Measurements from ENCODE around the gene RIMS4.
A peak's percentile ranks its signal among the peaks of the same experiment; 100 is the strongest.

Gene RIMS4

GRCh38 chr20:44728801-44729443, 81.4 kb downstream of the RIMS4 start:
- Histone ChIP-seq H3K27ac (no peak overlapping the region), H3K4me1 (peaks cover 0 to 6% (median 2%) of the 10 kb centered on the region in 10 experiments; a peak in 15 of 20 replicates), H3K36me3 (no peaks in the 10 kb centered on the region), H3K27me3 (no peaks in the 10 kb centered on the region), H3K4me2 (peak overlapping the region in 1 of 11 experiments; percentile 48; a peak in 1 of 22 replicates), H3K9me3 (replicated peaks in 1 of 11) (no peaks in the 10 kb centered on the region), H4K20me1 (no peaks in the 10 kb centered on the region; a peak in 1 of 22 replicates), H3K4me3 (no peak overlapping the region), H3K9ac (no peak overlapping the region)
- no peak for TF ChIP-seq Cebpa-rat (IDR thresholded peaks at IDR 0.05)

GRCh38 chr20:44727651-44728050, 82.7 kb downstream of the RIMS4 start:
- Histone ChIP-seq H3K36me3 (no peaks in the 10 kb centered on the region), H3K9ac (no peak overlapping the region), H3K27me3 (no peaks in the 10 kb centered on the region), H3K9me3 (replicated peaks in 1 of 11) (no peaks in the 10 kb centered on the region), H3K27ac (no peak overlapping the region), H3K4me3 (no peak overlapping the region), H3K4me2 (no peak overlapping the region), H4K20me1 (no peaks in the 10 kb centered on the region; a peak in 1 of 22 replicates), H3K4me1 (peaks cover 0 to 17% (median 13%) of the 10 kb centered on the region in 10 experiments; a peak in 17 of 20 replicates)
- no peak for TF ChIP-seq Cebpa-rat (IDR thresholded peaks at IDR 0.05)

- peaks cover 0 to 20% (median 13%) of the 10 kb centered on the region in 10 experiments; a peak in 17 of 20 replicates for H3K4me1 ChIP-seq
- no peaks in the 10 kb centered on the region for H3K27me3 ChIP-seq
- no peak overlapping the region for H3K9ac ChIP-seq
Observed at GRCh38 chr20:44727039-44727438, 83.3 kb downstream of the RIMS4 start.

GRCh38 chr20:44725837-44726236, 84.5 kb downstream of the RIMS4 start:
- Histone ChIP-seq H3K36me3 (no peaks in the 10 kb centered on the region), H3K9ac (no peak overlapping the region), H3K4me1 (peaks cover 0 to 24% (median 15%) of the 10 kb centered on the region in 10 experiments; a peak in 17 of 20 replicates), H3K4me3 (no peak overlapping the region), H4K20me1 (no peaks in the 10 kb centered on the region; a peak in 1 of 22 replicates), H3K4me2 (no peak overlapping the region), H3K27me3 (no peaks in the 10 kb centered on the region), H3K9me3 (replicated peaks in 1 of 11) (no peaks in the 10 kb centered on the region), H3K27ac (no peak overlapping the region)
- no peak for TF ChIP-seq Cebpa-rat (IDR thresholded peaks at IDR 0.05)

More at GRCh38 chr20:44727039-44727438, 83.3 kb downstream of the RIMS4 start:
- H3K27ac ChIP-seq, result no peak overlapping the region
- TF ChIP-seq Cebpa-rat (IDR thresholded peaks at IDR 0.05), result no peak
- no peaks in the 10 kb centered on the region for H3K9me3 ChIP-seq (replicated peaks in 1 of 11)
- H4K20me1 ChIP-seq, result no peaks in the 10 kb centered on the region; a peak in 1 of 22 replicates
- H3K36me3 ChIP-seq, result no peaks in the 10 kb centered on the region
- no peak overlapping the region for H3K4me3 ChIP-seq
- no peak overlapping the region for H3K4me2 ChIP-seq

- Histone ChIP-seq H3K9ac (no peak overlapping the region), H3K4me1 (peaks cover 0 to 34% (median 21%) of the 10 kb centered on the region in 10 experiments; a peak in 17 of 20 replicates), H4K20me1 (no peaks in the 10 kb centered on the region; a peak in 1 of 22 replicates), H3K27ac (no peak overlapping the region), H3K27me3 (no peaks in the 10 kb centered on the region), H3K9me3 (replicated peaks in 1 of 11) (no peaks in the 10 kb centered on the region), H3K4me3 (no peak overlapping the region), H3K4me2 (no peak overlapping the region), H3K36me3 (no peaks in the 10 kb centered on the region)
- no peak for TF ChIP-seq Cebpa-rat (IDR thresholded peaks at IDR 0.05)
Observed at GRCh38 chr20:44724423-44725091, 85.8 kb downstream of the RIMS4 start.

GRCh38 chr20:44723798-44724362, 86.5 kb downstream of the RIMS4 start:
- H3K4me1 ChIP-seq, result peaks cover 0 to 34% (median 21%) of the 10 kb centered on the region in 10 experiments; a peak in 17 of 20 replicates
- peak overlapping the region in 10 of 11 experiments; percentile 1 to 59 (median 55); a peak in 19 of 22 replicates for H3K4me2 ChIP-seq
- no peaks in the 10 kb centered on the region; a peak in 1 of 22 replicates for H4K20me1 ChIP-seq
- TF ChIP-seq Cebpa-rat (IDR thresholded peaks at IDR 0.05), result 0 out of 22 replicates have a peak, but pooled peaks of 1 of the 11 experiments have one; percentile 2
- H3K27ac ChIP-seq, result peak overlapping the region in 3 of 11 experiments; percentile 15 to 50 (median 49); a peak in 5 of 22 replicates
- H3K36me3 ChIP-seq, result no peaks in the 10 kb centered on the region
- peak overlapping the region in 3 of 11 experiments; percentile 3 to 31 (median 4); a peak in 1 of 22 replicates for H3K9ac ChIP-seq
- no peaks in the 10 kb centered on the region for H3K27me3 ChIP-seq
- H3K9me3 ChIP-seq (replicated peaks in 1 of 11), result no peaks in the 10 kb centered on the region
- H3K4me3 ChIP-seq, result no peak overlapping the region

GRCh38 chr20:44723391-44723790, 87.0 kb downstream of the RIMS4 start:
- TF ChIP-seq Cebpa-rat (IDR thresholded peaks at IDR 0.05), result peak in 2 of 11 experiments; percentile 15 to 59; a peak in 1 of 22 replicates
- Histone ChIP-seq H3K4me3 (no peak overlapping the region), H3K36me3 (no peaks in the 10 kb centered on the region), H3K9me3 (replicated peaks in 1 of 11) (no peaks in the 10 kb centered on the region), H4K20me1 (no peaks in the 10 kb centered on the region; a peak in 1 of 22 replicates), H3K27ac (peak overlapping the region in 4 of 11 experiments; percentile 16 to 51 (median 50); a peak in 4 of 22 replicates), H3K4me1 (peaks cover 0 to 34% (median 21%) of the 10 kb centered on the region in 10 experiments; a peak in 16 of 20 replicates), H3K4me2 (peak overlapping the region in 10 of 11 experiments; percentile 1 to 59 (median 55); a peak in 19 of 22 replicates), H3K9ac (peak overlapping the region in 4 of 11 experiments; percentile 3 to 31 (median 4); a peak in 1 of 22 replicates), H3K27me3 (no peaks in the 10 kb centered on the region)

- no peak for TF ChIP-seq Cebpa-rat (IDR thresholded peaks at IDR 0.05)
- Histone ChIP-seq H3K36me3 (no peaks in the 10 kb centered on the region), H3K9me3 (replicated peaks in 1 of 11) (no peaks in the 10 kb centered on the region), H3K9ac (peak overlapping the region in 1 of 11 experiments; percentile 5; a peak in 1 of 22 replicates), H3K27ac (peak overlapping the region in 4 of 11 experiments; percentile 16 to 51 (median 50); a peak in 3 of 22 replicates), H3K4me1 (peaks cover 0 to 34% (median 21%) of the 10 kb centered on the region in 10 experiments; a peak in 16 of 20 replicates), H3K4me3 (no peak overlapping the region), H3K4me2 (peak overlapping the region in 7 of 11 experiments; percentile 40 to 59 (median 55); a peak in 8 of 22 replicates), H3K27me3 (no peaks in the 10 kb centered on the region), H4K20me1 (no peaks in the 10 kb centered on the region; a peak in 1 of 22 replicates)
Observed at GRCh38 chr20:44722990-44723389, 87.4 kb downstream of the RIMS4 start.

GRCh38 chr20:44721785-44722054, 88.6 kb downstream of the RIMS4 start:
- Histone ChIP-seq H3K27ac (no peak overlapping the region), H3K4me1 (peaks cover 0 to 34% (median 21%) of the 10 kb centered on the region in 10 experiments; a peak in 16 of 20 replicates), H3K4me2 (no peak overlapping the region), H4K20me1 (no peaks in the 10 kb centered on the region; a peak in 1 of 22 replicates), H3K27me3 (no peaks in the 10 kb centered on the region), H3K9me3 (replicated peaks in 1 of 11) (no peaks in the 10 kb centered on the region), H3K9ac (no peak overlapping the region), H3K4me3 (no peak overlapping the region), H3K36me3 (no peaks in the 10 kb centered on the region)
- no peak for TF ChIP-seq Cebpa-rat (IDR thresholded peaks at IDR 0.05)
